Fibroblast of the aortic adventitia (primary cell): ENCODE results near the gene ADAMTS14. TPM values are rescaled to one million over a fixed set of nuclear protein-coding genes. Genes with fewer than 3 reads are reported as not detected.
A peak's percentile ranks its signal among the peaks of the same experiment; 100 is the strongest.
"Not testable (repeated sequence)": the region's sequence is repeated elsewhere in the genome, so short reads cannot be mapped to it uniquely, and the experiment has no call there.

Experiments used
- DNase-seq: peaks from one replicate; pipeline ENCODE4 v3.0.0-alpha.2; 2010; ENCODE audit warnings: low read depth
- H3K4me3 ChIP-seq: 2 replicates; pipeline ENCODE4 v1.5.1; 2011; ENCODE audit warnings: low read depth, mild to moderate bottlenecking, control low read depth, low read length, moderate library complexity
- total RNA-seq: library from RNA; depleted of rRNA; stranded (reverse); fragments of >200 nt; gene quantifications from 2 replicates; pipeline ENCODE4 v1.2.3, GENCODE V29; 2012; ENCODE audit warnings: low replicate concordance
- TF ChIP-seq, protein P1 (sequence below): IDR thresholded peaks from 2 replicates; pipeline ENCODE4 v1.5.1; 2011; ENCODE audit warnings: mild to moderate bottlenecking, low read length, control low read depth, inconsistent platforms; ENCODE audit not compliant: insufficient read depth

The ADAMTS14 gene
- 2.0 and 5.3 TPM in 2 replicates for total RNA-seq

GRCh38 chr10:70672165-70673042, at the start of gene ADAMTS14:
ADAMTS14 (plus strand) TSS chr10:70672506; CDS start chr10:70672803, 297 bp downstream.
- peak; percentile 38 for DNase-seq
- TF ChIP-seq, protein P1, sequence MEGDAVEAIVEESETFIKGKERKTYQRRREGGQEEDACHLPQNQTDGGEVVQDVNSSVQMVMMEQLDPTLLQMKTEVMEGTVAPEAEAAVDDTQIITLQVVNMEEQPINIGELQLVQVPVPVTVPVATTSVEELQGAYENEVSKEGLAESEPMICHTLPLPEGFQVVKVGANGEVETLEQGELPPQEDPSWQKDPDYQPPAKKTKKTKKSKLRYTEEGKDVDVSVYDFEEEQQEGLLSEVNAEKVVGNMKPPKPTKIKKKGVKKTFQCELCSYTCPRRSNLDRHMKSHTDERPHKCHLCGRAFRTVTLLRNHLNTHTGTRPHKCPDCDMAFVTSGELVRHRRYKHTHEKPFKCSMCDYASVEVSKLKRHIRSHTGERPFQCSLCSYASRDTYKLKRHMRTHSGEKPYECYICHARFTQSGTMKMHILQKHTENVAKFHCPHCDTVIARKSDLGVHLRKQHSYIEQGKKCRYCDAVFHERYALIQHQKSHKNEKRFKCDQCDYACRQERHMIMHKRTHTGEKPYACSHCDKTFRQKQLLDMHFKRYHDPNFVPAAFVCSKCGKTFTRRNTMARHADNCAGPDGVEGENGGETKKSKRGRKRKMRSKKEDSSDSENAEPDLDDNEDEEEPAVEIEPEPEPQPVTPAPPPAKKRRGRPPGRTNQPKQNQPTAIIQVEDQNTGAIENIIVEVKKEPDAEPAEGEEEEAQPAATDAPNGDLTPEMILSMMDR, result no peak
- peak within 1 kb of the TSS; percentile 71 for H3K4me3 ChIP-seq

DNA sequence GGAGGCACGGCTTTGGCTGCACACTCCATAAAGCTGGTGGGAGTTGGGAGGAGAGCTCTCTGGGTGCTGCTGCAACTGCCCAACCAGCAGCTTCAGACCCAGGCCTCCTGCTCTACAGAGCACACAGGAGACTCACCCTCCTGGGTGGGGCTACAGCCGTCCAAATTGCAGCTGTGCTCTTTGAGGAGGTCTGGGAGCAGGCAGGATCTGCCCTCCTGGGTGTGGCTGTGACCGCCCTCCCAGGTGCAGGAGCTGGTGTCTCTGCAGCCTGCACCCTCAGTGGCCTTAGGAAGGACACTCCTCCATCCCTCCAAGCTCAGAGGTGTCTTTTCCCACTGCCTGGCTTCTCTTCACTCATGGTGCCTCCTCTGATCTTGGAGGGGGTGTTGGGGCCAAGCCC, 49.8 kb upstream of the ADAMTS14 start:
- no peak overlapping the region for H3K4me3 ChIP-seq
- DNase-seq, result no peak
- TF ChIP-seq, protein P1, result no peak

DNA sequence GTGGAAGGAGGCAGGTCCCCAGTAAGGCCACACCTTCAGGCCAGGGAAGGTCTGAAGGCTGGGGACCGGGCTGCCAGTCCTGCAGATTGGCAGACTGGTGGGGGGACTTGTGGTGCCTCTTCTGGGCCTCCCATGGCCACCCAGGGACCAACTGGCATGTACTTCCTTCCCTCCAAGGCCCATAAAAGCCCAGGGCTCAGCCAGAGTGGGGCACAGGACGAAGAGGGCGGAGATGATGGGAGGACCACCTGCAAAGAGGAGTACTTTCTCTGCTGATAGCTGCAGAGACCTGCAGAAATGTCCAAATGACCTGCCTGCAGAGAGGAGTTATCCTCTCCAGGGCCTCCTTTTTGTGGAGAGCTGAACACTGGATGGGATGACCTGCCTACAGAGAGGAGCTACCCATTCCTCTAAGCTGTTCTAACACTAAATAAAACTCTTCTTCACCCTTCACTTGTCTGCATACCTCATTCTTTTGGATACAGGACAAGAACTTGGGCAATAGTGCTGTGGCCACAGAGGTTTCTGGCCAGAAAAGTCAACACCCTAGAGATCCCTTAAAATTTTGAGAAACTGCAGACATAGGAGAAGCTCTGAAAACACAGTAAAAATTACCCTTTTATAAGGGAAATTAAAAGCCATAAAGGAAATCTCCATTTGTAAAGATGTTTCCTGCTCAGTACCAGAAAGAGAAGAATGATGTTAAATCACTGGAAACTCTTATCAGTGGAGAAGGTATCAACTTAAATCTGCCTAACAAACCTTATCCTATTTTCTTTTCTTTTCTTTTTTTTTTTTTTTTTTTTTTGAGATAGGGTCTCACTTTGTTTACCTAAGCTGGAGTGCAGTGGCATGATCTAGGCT, 49.1 kb upstream of the ADAMTS14 start:
- no peak overlapping the region for H3K4me3 ChIP-seq
- TF ChIP-seq, protein P1, result no peak
- DNase-seq, result peak; percentile 87

DNA sequence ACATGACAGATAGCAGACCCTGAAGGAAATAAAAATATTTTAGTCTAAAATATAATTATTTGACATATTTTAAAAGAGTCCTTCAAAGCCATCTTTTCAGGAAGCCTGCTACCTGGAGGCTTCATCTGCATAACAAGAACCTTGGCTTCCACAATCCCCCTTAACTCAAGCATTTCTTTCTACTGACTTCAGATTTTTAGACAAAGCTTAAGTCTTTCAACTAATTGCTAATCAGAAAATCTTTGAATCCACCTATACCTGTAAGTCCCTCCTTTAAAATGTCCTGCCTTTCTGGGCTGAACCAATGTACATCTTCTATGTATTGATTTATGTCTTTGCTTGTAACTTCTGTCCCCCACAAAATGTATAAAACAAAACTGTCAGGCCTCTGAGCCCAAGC, 46.2 kb upstream of the ADAMTS14 start:
- no peak overlapping the region for H3K4me3 ChIP-seq
- DNase-seq, result no peak
- TF ChIP-seq, protein P1, result no peak

DNA sequence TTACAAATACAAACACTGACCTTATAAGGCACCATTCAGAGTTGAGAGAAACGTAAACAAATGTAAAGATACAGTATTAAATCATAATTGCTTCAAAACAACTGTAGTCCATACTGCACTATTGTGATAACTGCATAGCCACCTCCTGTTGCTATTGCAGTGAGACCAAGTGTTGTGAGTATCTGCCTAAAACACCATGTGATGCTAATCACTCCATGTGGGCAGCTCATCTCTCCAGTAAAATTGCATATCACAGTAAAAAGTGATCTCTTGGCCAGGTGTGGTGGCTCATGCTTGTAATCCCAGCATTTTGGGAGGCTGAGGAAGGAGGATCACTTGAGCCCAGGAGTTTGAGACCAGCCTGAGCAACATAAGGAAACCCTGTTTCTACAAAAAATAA, 43.0 kb upstream of the ADAMTS14 start:
- no peak for DNase-seq
- no peak overlapping the region for H3K4me3 ChIP-seq
- TF ChIP-seq, protein P1, result no peak

- DNase-seq, H3K4me3 ChIP-seq: not testable (repeated sequence)
Observed at GRCh38 chr10:70631735-70632134, 40.6 kb upstream of the ADAMTS14 start.

- TF ChIP-seq, protein P1, result no peak
- no peak overlapping the region for H3K4me3 ChIP-seq
- DNase-seq, result no peak
Observed at GRCh38 chr10:70634011-70634410, 38.3 kb upstream of the ADAMTS14 start.

DNA sequence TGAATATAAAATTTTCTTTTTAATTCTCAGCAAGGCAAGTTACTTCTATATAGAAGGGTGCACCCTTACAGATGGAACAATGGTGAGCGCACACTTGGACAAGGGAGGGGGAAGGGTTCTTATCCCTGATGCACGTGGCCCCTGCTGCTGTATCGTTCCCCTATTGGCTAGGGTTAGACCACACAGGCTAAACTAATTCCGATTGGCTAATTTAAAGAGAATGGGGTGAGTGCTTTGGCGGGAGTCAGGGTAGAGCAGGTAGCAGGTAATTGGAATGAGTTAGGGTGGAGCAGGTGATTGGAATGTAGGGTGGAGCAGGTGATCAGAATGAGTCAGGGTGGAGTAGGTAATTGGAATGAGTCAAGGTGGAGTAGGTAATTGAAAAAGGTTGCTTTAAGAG, 37.8 kb upstream of the ADAMTS14 start:
- DNase-seq, result not testable (repeated sequence)

DNA sequence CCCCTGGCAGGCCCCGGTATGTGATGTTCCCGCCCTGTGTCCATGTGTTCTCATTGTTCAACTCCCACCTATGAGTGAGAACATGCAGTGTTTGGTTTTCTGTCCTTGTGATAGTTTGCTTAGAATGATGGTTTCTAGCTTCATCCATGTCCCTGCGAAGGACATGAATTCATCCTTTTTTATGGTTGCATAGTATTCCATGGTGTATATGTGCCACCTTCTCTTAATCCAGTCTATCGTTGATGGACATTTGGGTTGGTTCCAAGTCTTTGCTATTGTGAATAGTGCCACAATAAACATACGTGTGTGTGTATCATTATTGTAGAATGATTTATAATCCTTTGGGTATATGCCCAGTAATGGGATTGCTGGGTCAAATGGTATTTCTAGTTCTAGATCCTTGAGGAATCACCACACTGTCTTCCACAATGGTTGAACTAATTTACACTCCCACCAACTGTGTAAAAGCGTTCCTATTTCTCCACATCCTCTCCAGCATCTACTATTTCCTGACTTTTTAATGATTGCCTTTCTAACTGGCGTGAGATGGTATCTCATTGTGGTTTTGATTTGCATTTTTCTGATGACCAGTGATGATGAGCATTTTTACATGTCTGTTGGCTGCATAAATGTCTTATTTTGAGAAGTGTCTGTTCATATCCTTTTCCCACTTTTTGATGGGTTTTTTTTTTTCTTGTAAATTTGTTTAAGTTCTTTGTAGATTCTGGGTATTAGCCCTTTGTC, 32.5 kb upstream of the ADAMTS14 start:
- H3K4me3 ChIP-seq, DNase-seq: not testable (repeated sequence)

More for the DNA sequence above, 37.8 kb upstream of the ADAMTS14 start:
- not testable (repeated sequence) for H3K4me3 ChIP-seq

GRCh38 chr10:70643272-70643671, 29.0 kb upstream of the ADAMTS14 start:
- not testable (repeated sequence) for DNase-seq, H3K4me3 ChIP-seq
